ENCODE results near the gene FGF22. TPM values are rescaled to one million over a fixed set of nuclear protein-coding genes. Genes with fewer than 3 reads are reported as not detected.

Gene FGF22
- total RNA-seq = 0.64 and 0.73 TPM in 2 replicates

DNA sequence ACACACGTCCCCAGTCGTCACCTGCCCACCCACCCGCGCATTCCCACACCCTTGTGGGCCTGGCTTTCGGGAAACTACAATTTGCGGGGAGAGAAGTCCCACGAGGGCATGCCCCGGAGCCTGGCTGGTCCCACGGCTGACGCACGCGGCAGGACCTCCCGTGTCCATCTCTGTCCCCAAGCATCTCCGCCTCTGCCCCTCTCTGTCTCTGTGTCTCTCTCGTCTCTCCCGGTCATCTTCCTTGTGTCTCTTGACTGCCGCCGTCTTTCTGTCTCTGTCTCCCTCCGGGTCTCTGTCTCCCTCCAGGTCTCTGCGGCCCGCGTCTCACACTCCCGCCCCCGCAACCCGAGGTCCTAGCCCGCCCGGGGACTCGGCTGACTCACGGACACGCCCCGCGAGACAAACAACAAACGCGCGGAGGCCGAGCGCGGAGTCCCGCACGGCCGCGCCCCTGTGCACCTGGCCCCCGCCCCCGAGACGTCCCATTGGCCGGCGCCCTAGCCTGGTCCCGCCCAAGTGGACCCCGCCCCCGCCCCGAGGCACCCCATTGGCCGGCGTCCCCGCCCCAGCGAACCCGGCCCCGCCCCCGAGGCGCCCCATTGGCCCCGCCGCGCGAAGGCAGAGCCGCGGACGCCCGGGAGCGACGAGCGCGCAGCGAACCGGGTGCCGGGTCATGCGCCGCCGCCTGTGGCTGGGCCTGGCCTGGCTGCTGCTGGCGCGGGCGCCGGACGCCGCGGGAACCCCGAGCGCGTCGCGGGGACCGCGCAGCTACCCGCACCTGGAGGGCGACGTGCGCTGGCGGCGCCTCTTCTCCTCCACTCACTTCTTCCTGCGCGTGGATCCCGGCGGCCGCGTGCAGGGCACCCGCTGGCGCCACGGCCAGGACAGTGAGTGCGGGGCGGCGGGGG lies at the start of gene FGF22:
FGF22 (plus strand) TSS at position 627 of the 908 bp plus-strand sequence; CDS start at position 674, 47 bp downstream.
- H3K9me3 Mint-ChIP-seq = no peaks in the 10 kb centered on the region
- peak; percentile 92 for ATAC-seq (ENCODE audit: low read depth)
- H3K36me3 Mint-ChIP-seq (ENCODE audit: low read depth) = peaks cover 3% of the 10 kb centered on the region
- peaks cover 24% of the 10 kb centered on the region for H3K4me1 Mint-ChIP-seq
- CTCF ChIA-PET = no interaction called here
- intact Hi-C loops (cut with micrococcal nuclease) = no loop called here
- POLR2A ChIA-PET = no interaction called here
- peak within 1 kb of the TSS; percentile 83 for H3K4me3 Mint-ChIP-seq
- peak; percentile 82 for DNase-seq
- peak within 1 kb of the TSS; percentile 81 for H3K27ac Mint-ChIP-seq
- TF ChIP-seq, protein P1, sequence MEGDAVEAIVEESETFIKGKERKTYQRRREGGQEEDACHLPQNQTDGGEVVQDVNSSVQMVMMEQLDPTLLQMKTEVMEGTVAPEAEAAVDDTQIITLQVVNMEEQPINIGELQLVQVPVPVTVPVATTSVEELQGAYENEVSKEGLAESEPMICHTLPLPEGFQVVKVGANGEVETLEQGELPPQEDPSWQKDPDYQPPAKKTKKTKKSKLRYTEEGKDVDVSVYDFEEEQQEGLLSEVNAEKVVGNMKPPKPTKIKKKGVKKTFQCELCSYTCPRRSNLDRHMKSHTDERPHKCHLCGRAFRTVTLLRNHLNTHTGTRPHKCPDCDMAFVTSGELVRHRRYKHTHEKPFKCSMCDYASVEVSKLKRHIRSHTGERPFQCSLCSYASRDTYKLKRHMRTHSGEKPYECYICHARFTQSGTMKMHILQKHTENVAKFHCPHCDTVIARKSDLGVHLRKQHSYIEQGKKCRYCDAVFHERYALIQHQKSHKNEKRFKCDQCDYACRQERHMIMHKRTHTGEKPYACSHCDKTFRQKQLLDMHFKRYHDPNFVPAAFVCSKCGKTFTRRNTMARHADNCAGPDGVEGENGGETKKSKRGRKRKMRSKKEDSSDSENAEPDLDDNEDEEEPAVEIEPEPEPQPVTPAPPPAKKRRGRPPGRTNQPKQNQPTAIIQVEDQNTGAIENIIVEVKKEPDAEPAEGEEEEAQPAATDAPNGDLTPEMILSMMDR (IDR thresholded peaks at IDR 0.05) = no peak
- no peaks in the 10 kb centered on the region for H3K27me3 Mint-ChIP-seq

DNA sequence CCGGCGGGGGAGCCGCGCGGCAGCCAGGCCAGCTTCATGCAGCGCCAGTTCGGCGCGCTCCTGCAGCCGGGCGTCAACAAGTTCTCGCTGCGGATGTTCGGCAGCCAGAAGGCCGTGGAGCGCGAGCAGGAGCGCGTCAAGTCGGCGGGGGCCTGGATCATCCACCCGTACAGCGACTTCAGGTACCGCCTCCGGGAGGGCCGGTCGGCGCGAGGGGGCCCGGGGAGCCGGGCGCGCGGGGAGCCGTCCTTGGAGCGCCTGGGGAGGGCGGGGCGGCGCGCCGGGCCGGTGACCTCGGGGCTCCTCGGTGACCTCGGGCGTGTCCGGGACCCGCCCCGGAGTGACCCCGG lies 49.3 kb upstream of the FGF22 start:
- Mint-ChIP-seq H3K9me3 (no peaks in the 10 kb centered on the region), H3K27me3 (peaks cover 14% of the 10 kb centered on the region), H3K4me1 (peaks cover 11% of the 10 kb centered on the region), H3K36me3 (ENCODE audit: low read depth) (no peaks in the 10 kb centered on the region), H3K4me3 (no peak overlapping the region), H3K27ac (no peak overlapping the region)
- intact Hi-C loops (cut with micrococcal nuclease) = no loop called here
- DNase-seq (no peak), ATAC-seq (ENCODE audit: low read depth) (peak; percentile 22)
- ChIA-PET POLR2A (no interaction called here), CTCF (no interaction called here)
- TF ChIP-seq, protein P1 (IDR thresholded peaks at IDR 0.05) = no peak

DNA sequence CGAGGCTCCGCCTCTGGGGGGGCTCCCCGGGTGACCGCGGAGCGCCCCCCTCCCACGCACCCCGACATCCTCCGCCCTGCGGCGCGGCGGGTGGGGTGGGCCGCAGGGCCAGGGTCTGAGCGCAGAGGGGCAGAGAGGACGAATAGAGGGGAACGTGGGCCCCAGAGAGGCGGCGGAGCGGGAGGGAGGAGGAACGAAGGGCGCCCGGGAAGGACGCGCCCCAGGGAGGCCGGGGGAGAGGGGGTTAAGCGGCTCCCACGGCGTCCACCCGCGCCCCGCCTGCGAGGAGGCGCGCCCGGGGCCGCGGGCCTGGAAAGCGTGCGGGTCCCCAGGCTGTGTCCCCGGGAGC lies 49.0 kb upstream of the FGF22 start:
- DNase-seq (no peak), ATAC-seq (ENCODE audit: low read depth) (no peak)
- H3K27me3 Mint-ChIP-seq = peaks cover 14% of the 10 kb centered on the region
- H3K4me1 Mint-ChIP-seq = peaks cover 11% of the 10 kb centered on the region
- H3K36me3 Mint-ChIP-seq (ENCODE audit: low read depth) = no peaks in the 10 kb centered on the region
- no peaks in the 10 kb centered on the region for H3K9me3 Mint-ChIP-seq
- intact Hi-C loops (cut with micrococcal nuclease) = no loop called here
- TF ChIP-seq, protein P1 (IDR thresholded peaks at IDR 0.05) = no peak
- ChIA-PET POLR2A (no interaction called here), CTCF (no interaction called here)
- H3K27ac Mint-ChIP-seq = no peak overlapping the region
- no peak overlapping the region for H3K4me3 Mint-ChIP-seq

DNA sequence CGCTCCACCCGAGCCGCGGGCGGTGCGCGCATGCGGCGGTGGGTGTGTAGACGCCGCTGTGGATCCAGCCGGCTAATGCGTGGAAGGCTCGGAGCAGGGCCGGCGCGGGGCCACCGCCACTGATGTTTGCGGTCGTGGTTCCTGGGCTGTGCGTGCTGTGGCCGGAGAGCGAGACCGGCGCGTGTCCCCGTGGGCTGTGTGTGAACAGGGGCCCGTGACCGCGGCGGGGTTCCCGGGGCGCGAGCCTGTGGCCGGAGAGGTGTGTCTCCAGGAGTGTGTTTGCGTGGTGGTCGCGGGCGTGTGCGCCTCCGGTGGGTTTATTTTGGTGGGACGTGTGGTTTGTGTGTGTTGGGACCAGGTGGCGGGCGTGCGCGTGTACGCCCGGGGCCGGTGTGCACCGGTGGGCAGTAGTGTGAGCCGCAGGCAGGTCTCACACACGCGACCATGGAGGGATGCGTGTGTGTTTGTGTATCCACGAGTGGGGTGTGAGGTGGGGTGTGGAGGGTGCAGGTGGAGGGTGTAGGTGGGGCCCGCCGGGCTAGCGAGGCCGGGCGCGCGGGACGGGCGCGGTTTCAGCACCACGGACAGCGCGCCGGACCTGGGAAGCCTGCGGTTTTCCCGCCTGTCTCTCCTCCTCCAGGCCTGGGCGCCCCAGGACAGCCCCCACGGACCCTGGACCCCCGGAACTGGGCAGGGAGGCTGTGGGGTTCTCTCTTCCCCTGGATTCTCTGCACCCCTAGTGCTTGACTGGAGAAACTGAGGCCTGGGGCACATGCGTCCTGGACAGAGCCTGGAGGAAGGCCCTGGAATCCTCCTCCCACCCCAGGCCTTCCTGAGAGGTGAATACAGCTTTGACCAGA lies 48.4 kb upstream of the FGF22 start:
- no peak for DNase-seq
- no peaks in the 10 kb centered on the region for H3K9me3 Mint-ChIP-seq
- ATAC-seq (ENCODE audit: low read depth) = no peak
- no peak overlapping the region for H3K27ac Mint-ChIP-seq
- ChIA-PET POLR2A (interaction anchor here (0.6 kb wide), 1 partner anchor 72 kb away, joined by 3 read pairs; the partner anchor contains the start of gene RNF126), CTCF (no interaction called here)
- H3K36me3 Mint-ChIP-seq (ENCODE audit: low read depth) = no peaks in the 10 kb centered on the region
- peaks cover 13% of the 10 kb centered on the region for H3K27me3 Mint-ChIP-seq
- peaks cover 11% of the 10 kb centered on the region for H3K4me1 Mint-ChIP-seq
- intact Hi-C loops (cut with micrococcal nuclease) = no loop called here
- H3K4me3 Mint-ChIP-seq = peak overlapping the region; percentile 44
- TF ChIP-seq, protein P1 (IDR thresholded peaks at IDR 0.05) = no peak

DNA sequence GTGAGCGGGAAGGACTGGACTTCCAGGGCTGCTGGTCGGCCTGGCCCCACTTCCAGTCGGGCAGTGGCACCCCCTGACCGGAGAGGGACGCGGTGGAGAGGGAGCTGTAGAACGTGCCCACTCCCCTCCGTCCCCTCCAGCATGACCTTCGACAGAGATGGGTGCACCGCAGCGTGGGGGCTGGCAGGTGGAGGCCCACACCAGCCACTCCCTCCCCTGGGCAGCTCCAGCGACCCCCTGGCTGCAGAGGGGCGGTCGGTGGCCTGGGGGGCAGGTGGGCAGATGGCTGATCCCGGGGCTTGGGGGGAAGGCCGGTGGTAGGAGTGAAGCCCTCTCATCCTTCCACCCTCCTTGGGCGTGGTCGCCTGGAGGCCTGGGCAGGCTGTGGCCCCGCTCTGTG lies 47.6 kb upstream of the FGF22 start:
- ChIA-PET CTCF (no interaction called here), POLR2A (interaction anchor here (0.6 kb wide), 1 partner anchor 71 kb away, joined by 3 read pairs; the partner anchor contains the start of gene RNF126)
- peaks cover 11% of the 10 kb centered on the region for H3K4me1 Mint-ChIP-seq
- H3K9me3 Mint-ChIP-seq = no peaks in the 10 kb centered on the region
- no peak overlapping the region for H3K27ac Mint-ChIP-seq
- ATAC-seq (ENCODE audit: low read depth) = no peak
- H3K27me3 Mint-ChIP-seq = peaks cover 12% of the 10 kb centered on the region
- TF ChIP-seq, protein P1 (IDR thresholded peaks at IDR 0.05) = no peak
- H3K4me3 Mint-ChIP-seq = no peak overlapping the region
- intact Hi-C loops (cut with micrococcal nuclease) = no loop called here
- no peaks in the 10 kb centered on the region for H3K36me3 Mint-ChIP-seq (ENCODE audit: low read depth)
- DNase-seq = no peak
